Forelimb muscle (tissue), 1 donor: ENCODE data around the gene CDH26. TPM values are rescaled to one million over a fixed set of nuclear protein-coding genes. Genes with fewer than 3 reads are reported as not detected.

ENCODE experiments used
- DNase-seq: peaks from one replicate; pipeline ENCODE4 v3.0.0-alpha.2; 2013; ENCODE audit warnings: low read depth
- polyA plus RNA-seq: library from polyadenylated mRNA; unstranded; fragments of 120-200 nt; gene quantifications from one replicate; pipeline ENCODE4 v1.2.1, GENCODE V29; 2013; ENCODE audit not compliant: insufficient read length

The CDH26 gene
- polyA plus RNA-seq, 1 donor = 0.95 TPM

- DNase-seq = no peak
Observed at GRCh38 chr20:60043435-60043834, 85.2 kb downstream of the CDH26 start.

GRCh38 chr20:60046011-60046413, 87.8 kb downstream of the CDH26 start:
- no peak for DNase-seq

GRCh38 chr20:60046436-60046835, 88.2 kb downstream of the CDH26 start:
- DNase-seq = no peak

GRCh38 chr20:60046860-60047259, 88.6 kb downstream of the CDH26 start:
- DNase-seq = no peak

GRCh38 chr20:60048634-60049521, 90.7 kb downstream of the CDH26 start:
- no peak for DNase-seq

- no peak for DNase-seq
Observed at GRCh38 chr20:60049601-60050000, 91.4 kb downstream of the CDH26 start.

GRCh38 chr20:60050193-60050947, 92.1 kb downstream of the CDH26 start:
- no peak for DNase-seq

- DNase-seq = no peak
Observed at GRCh38 chr20:60051911-60052310, 93.7 kb downstream of the CDH26 start.

- DNase-seq = no peak
Observed at GRCh38 chr20:60052322-60052721, 94.1 kb downstream of the CDH26 start.

- no peak for DNase-seq
Observed at GRCh38 chr20:60053125-60053817, 95.0 kb downstream of the CDH26 start.

GRCh38 chr20:60053818-60054190, 95.6 kb downstream of the CDH26 start:
- DNase-seq = no peak

GRCh38 chr20:60054716-60055634, 96.8 kb downstream of the CDH26 start:
- DNase-seq = no peak

GRCh38 chr20:60055740-60056139, 97.5 kb downstream of the CDH26 start:
- no peak for DNase-seq

- DNase-seq = no peak
Observed at GRCh38 chr20:60056407-60057122, 98.3 kb downstream of the CDH26 start.

- no peak for DNase-seq
Observed at GRCh38 chr20:60057123-60057865, 99.1 kb downstream of the CDH26 start.

- DNase-seq = no peak
Observed at GRCh38 chr20:60057866-60058807, 99.9 kb downstream of the CDH26 start.

GRCh38 chr20:60058879-60059278, 100.7 kb downstream of the CDH26 start:
- DNase-seq = no peak

- DNase-seq = no peak
Observed at GRCh38 chr20:60060006-60060557, 101.9 kb downstream of the CDH26 start.
